Liver (tissue), 3 donors: ENCODE measurements around the gene ADGRA1.

ENCODE experiments used
- ATF3 ChIP-seq: IDR thresholded peaks from 2 replicates; pipeline ENCODE4 v1.6.1; 2016; ENCODE audit warnings: antibody characterized with exemption
- CTCF ChIP-seq: fragments of 150-350 bp; IDR thresholded peaks from 2 replicates; pipeline ENCODE4 v1.5.1; 2017; ENCODE audit warnings: improper control_type of control experiment, low read depth, low read length; ENCODE audit not compliant: missing input control
- FOXA1 ChIP-seq: IDR thresholded peaks from 2 replicates; pipeline ENCODE4 v1.6.1; 2016; ENCODE audit warnings: antibody characterized with exemption
- MAX ChIP-seq: IDR thresholded peaks from 2 replicates; pipeline ENCODE4 v1.6.1; 2016; ENCODE audit warnings: antibody characterized with exemption
- REST ChIP-seq: IDR thresholded peaks from 2 replicates; pipeline ENCODE4 v1.6.1; 2016; ENCODE audit warnings: antibody characterized with exemption, mild to moderate bottlenecking
- donor health status: healthy.
- donor health status: healthy.

GRCh38 chr10:133070810-133071209 is 16.9 kb upstream of the ADGRA1 start:
- no peak for TF ChIP-seq CTCF
- no peak for TF ChIP-seq REST
- TF ChIP-seq FOXA1, result no peak
- no peak for TF ChIP-seq ATF3
- no peak for TF ChIP-seq MAX
